ENCODE measurements around the gene B3GAT1.

B3GAT1 gene

GRCh38 chr11:134369656-134370525, 42.2 kb downstream of the B3GAT1 start:
- TF ChIP-seq CTCF (conservative IDR thresholded peaks at IDR 0.05): no peak

GRCh38 chr11:134367781-134368180, 44.3 kb downstream of the B3GAT1 start:
- H3K27ac ChIP-seq: no peak overlapping the region
- TF ChIP-seq CTCF (conservative IDR thresholded peaks at IDR 0.05): no peak

More at GRCh38 chr11:134369656-134370525, 42.2 kb downstream of the B3GAT1 start:
- H3K27ac ChIP-seq: no peak overlapping the region

- TF ChIP-seq CTCF (conservative IDR thresholded peaks at IDR 0.05): no peak
Measured at GRCh38 chr11:134366254-134366653, 45.8 kb downstream of the B3GAT1 start.

GRCh38 chr11:134365011-134365925, 46.8 kb downstream of the B3GAT1 start:
- H3K27ac ChIP-seq: peak overlapping the region; percentile 83
- no peak for TF ChIP-seq CTCF (conservative IDR thresholded peaks at IDR 0.05)

More at GRCh38 chr11:134366254-134366653, 45.8 kb downstream of the B3GAT1 start:
- H3K27ac ChIP-seq: no peak overlapping the region

- H3K27ac ChIP-seq: peak overlapping the region; percentile 83
- TF ChIP-seq CTCF (conservative IDR thresholded peaks at IDR 0.05): no peak
Measured at GRCh38 chr11:134364261-134364660, 47.8 kb downstream of the B3GAT1 start.

- peak overlapping the region; percentile 83 for H3K27ac ChIP-seq
- TF ChIP-seq CTCF (conservative IDR thresholded peaks at IDR 0.05): no peak
Measured at GRCh38 chr11:134363592-134363991, 48.5 kb downstream of the B3GAT1 start.

GRCh38 chr11:134363161-134363560, 48.9 kb downstream of the B3GAT1 start:
- H3K27ac ChIP-seq: peak overlapping the region; percentile 83
- TF ChIP-seq CTCF (conservative IDR thresholded peaks at IDR 0.05): no peak

Measured in VCaP (cell line).